ENCODE data around the gene RAET1G. TPM values are rescaled to one million over a fixed set of nuclear protein-coding genes. Genes with fewer than 3 reads are reported as not detected.

RAET1G gene
- total and polyA plus RNA-seq, 11 donors, result 0.22 to 1.9 (median 0.25) TPM; not detected in 8

- no peak for DNase-seq
- intact Hi-C loops (cut with DNase I), result no loop called here
- WGBS, 4 donors, result 50 to 76% (median 63%) methylated on average over 5 to 6 of the region's 6 CpGs
- peak in 3 of 4 donors; percentile 11 to 50 (median 26) for ATAC-seq
- H3K27ac ChIP-seq, result no peak overlapping the region
- H3K4me1 ChIP-seq, result peaks cover 0 to 14% (median 0%) of the 10 kb centered on the region in 12 donors
- H3K27me3 ChIP-seq, result no peaks in the 10 kb centered on the region
- no peak overlapping the region for H3K4me3 ChIP-seq
- no peaks in the 10 kb centered on the region for H3K36me3 ChIP-seq
- H3K9me3 ChIP-seq, result peaks cover 0 to 15% (median 0%) of the 10 kb centered on the region in 12 donors
- no peak for TF ChIP-seq CTCF (IDR thresholded peaks at IDR 0.05)
- no peak for TF ChIP-seq POLR2A (IDR thresholded peaks at IDR 0.05)
Observed at GRCh38 chr6:149905911-149906371, 17.0 kb downstream of the RAET1G start.

GRCh38 chr6:149905371-149905910 lies 17.5 kb downstream of the RAET1G start:
- no peak overlapping the region for H3K4me3 ChIP-seq
- H3K4me1 ChIP-seq, result peaks cover 0 to 14% (median 0%) of the 10 kb centered on the region in 12 donors
- intact Hi-C loops (cut with DNase I), result no loop called here
- no peak for TF ChIP-seq CTCF (IDR thresholded peaks at IDR 0.05)
- TF ChIP-seq POLR2A (IDR thresholded peaks at IDR 0.05), result no peak
- peaks cover 0 to 15% (median 0%) of the 10 kb centered on the region in 12 donors for H3K9me3 ChIP-seq
- ATAC-seq (no peak), DNase-seq (no peak)
- no peak overlapping the region for H3K27ac ChIP-seq
- H3K36me3 ChIP-seq, result no peaks in the 10 kb centered on the region
- WGBS, 4 donors, result 83 to 89% (median 86%) methylated on average over 11 to 18 of the region's 18 CpGs
- no peaks in the 10 kb centered on the region for H3K27me3 ChIP-seq

GRCh38 chr6:149904661-149905370 lies 18.1 kb downstream of the RAET1G start:
- DNase-seq, result no peak
- peaks cover 0 to 14% (median 0%) of the 10 kb centered on the region in 12 donors for H3K4me1 ChIP-seq
- H3K36me3 ChIP-seq, result no peaks in the 10 kb centered on the region
- peak in 3 of 4 donors; percentile 34 to 49 (median 48) for ATAC-seq
- no peaks in the 10 kb centered on the region for H3K27me3 ChIP-seq
- no peak overlapping the region for H3K27ac ChIP-seq
- no peak overlapping the region for H3K4me3 ChIP-seq
- TF ChIP-seq CTCF (IDR thresholded peaks at IDR 0.05), result no peak
- no peak for TF ChIP-seq POLR2A (IDR thresholded peaks at IDR 0.05)
- 85 to 89% (median 86%) methylated on average over 10 to 13 of the region's 13 CpGs for WGBS, 4 donors
- intact Hi-C loops (cut with DNase I), result no loop called here
- H3K9me3 ChIP-seq, result peaks cover 0 to 15% (median 0%) of the 10 kb centered on the region in 12 donors

- peaks cover 0 to 13% (median 0%) of the 10 kb centered on the region in 12 donors for H3K9me3 ChIP-seq
- no peak overlapping the region for H3K27ac ChIP-seq
- DNase-seq (no peak), ATAC-seq (no peak)
- H3K4me1 ChIP-seq, result peaks cover 0 to 14% (median 0%) of the 10 kb centered on the region in 12 donors
- H3K4me3 ChIP-seq, result no peak overlapping the region
- no peaks in the 10 kb centered on the region for H3K27me3 ChIP-seq
- TF ChIP-seq POLR2A (IDR thresholded peaks at IDR 0.05), result no peak
- TF ChIP-seq CTCF (IDR thresholded peaks at IDR 0.05), result no peak
- 82 to 92% (median 84%) methylated on average over 5 of the region's 5 CpGs for WGBS, 4 donors
- no peaks in the 10 kb centered on the region for H3K36me3 ChIP-seq
- intact Hi-C loops (cut with DNase I), result no loop called here
Observed at GRCh38 chr6:149903938-149904611, 18.8 kb downstream of the RAET1G start.
